Activated T-cell treated with anti-CD3 and anti-CD28 coated beads, Interleukin-2, amount 50 U/mL, for 4 hours (primary cell): ENCODE data around the gene ZIM2. TPM values are rescaled to one million over a fixed set of nuclear protein-coding genes. Genes with fewer than 3 reads are reported as not detected.
A peak's percentile ranks its signal among the peaks of the same experiment; 100 is the strongest.

Source experiments
- ATAC-seq, 2 donors: fragments of 200-7000 bp; cut with Tn5 transposase; one replicate each; pipeline ENCODE4 v1.10.0; 2021
- DNase-seq: peaks from one replicate; pipeline ENCODE4 v3.0.0-alpha.2; 2020
- H3K27me3 Mint-ChIP-seq: one replicate; pipeline ENCODE4 v1.8.0; 2021; ENCODE audit warnings: low read depth, mixed read lengths
- H3K36me3 Mint-ChIP-seq: one replicate; pipeline ENCODE4 v1.8.0; 2022; ENCODE audit warnings: mixed read lengths; ENCODE audit not compliant: insufficient read depth
- H3K4me1 Mint-ChIP-seq: one replicate; pipeline ENCODE4 v1.8.0; 2021; ENCODE audit warnings: low read depth, mixed read lengths
- H3K4me3 Mint-ChIP-seq: one replicate; pipeline ENCODE4 v1.8.0; 2021; ENCODE audit warnings: mild to moderate bottlenecking, moderate library complexity, mixed read lengths
- H3K9me3 Mint-ChIP-seq: one replicate; pipeline ENCODE4 v1.8.0; 2021; ENCODE audit warnings: mixed read lengths
- total RNA-seq, 3 donors: library from RNA; stranded (reverse); gene quantifications; one replicate each; pipeline ENCODE4 v1.2.1, GENCODE V29; 2021

The ZIM2 gene
- total RNA-seq, 3 donors from 2014 or later = not detected

DNA sequence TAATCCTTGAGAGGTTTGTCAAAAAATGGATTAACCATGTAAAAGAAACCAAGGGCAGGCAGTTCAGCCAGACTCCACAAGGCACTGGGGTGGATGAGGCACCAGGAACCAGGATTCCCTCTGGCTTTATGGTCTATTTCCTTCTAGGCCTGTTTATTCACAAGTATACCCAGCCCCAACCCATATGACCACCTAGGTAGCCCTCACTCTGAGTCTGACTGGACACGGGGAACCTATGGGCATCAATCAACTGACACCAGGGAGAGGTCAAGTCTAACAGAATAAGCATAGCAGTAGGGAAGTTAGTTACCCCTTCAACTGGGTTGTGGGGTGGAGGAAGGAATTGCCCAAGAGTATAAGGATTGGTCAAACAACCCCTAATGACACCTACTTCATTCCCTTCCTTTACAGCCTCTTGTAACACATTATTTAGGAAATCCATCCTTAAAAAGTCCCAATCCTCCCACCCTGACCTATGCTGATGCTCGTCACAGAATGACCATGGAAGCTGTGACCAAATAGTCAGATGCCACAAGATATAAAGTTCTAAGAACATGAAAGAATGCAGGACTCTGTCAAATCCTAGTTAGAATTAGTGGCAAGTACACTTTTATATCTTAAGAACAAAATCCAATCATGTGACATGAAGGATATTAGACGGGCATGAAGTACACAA is 31.7 kb downstream of the ZIM2 start:
- no peak for ATAC-seq
- DNase-seq = no peak
- Mint-ChIP-seq H3K27me3 (no peaks in the 10 kb centered on the region), H3K4me1 (no peaks in the 10 kb centered on the region), H3K36me3 (no peaks in the 10 kb centered on the region), H3K9me3 (peaks cover 36% of the 10 kb centered on the region), H3K4me3 (no peak overlapping the region)

DNA sequence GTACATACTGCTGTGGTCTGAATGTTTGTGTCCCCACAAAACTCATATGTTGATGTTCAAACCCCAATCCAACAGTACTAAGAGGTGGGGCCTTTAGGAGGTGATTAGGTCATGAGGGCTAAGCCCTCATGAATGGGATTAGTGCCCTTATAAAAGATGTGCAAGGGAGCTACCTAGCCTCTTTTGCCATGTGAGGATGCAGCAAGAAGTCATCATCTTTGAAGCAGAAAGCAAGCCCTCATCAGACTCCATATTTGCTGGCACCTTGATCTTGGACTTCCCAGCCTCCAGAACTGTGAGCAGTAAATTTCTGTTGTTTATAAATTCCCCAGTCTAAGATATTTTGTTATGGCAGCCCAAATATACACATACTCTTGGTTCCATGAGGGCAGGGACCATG is 33.9 kb downstream of the ZIM2 start:
- H3K4me3 Mint-ChIP-seq = no peak overlapping the region
- ATAC-seq = no peak
- peaks cover 32% of the 10 kb centered on the region for H3K9me3 Mint-ChIP-seq

DNA sequence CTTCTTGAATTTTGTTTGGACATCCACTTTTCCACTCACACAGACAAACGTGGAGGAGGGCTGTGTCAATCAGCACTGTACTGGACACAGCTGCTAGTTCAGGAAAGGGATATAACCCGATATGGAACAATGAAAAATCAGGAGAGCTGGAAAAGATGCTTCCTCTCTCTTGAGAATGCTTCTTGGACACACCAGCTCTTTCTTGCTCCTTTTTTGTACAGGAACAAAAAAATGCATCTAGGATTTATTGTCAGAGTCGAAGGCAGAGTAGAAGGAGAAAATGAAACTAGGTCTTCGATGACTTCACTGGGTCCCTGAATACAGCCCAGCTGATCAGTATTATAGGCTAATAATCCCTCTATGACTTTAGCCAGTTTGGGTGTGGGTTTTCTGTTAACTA is 62.2 kb downstream of the ZIM2 start:
- DNase-seq (no peak), ATAC-seq (no peak)
- Mint-ChIP-seq H3K27me3 (no peaks in the 10 kb centered on the region), H3K4me3 (no peak overlapping the region), H3K4me1 (no peaks in the 10 kb centered on the region), H3K9me3 (peaks cover 52% of the 10 kb centered on the region), H3K36me3 (no peaks in the 10 kb centered on the region)

More for the DNA sequence above, 33.9 kb downstream of the ZIM2 start:
- no peak for DNase-seq
- Mint-ChIP-seq H3K4me1 (no peaks in the 10 kb centered on the region), H3K27me3 (no peaks in the 10 kb centered on the region), H3K36me3 (no peaks in the 10 kb centered on the region)

DNA sequence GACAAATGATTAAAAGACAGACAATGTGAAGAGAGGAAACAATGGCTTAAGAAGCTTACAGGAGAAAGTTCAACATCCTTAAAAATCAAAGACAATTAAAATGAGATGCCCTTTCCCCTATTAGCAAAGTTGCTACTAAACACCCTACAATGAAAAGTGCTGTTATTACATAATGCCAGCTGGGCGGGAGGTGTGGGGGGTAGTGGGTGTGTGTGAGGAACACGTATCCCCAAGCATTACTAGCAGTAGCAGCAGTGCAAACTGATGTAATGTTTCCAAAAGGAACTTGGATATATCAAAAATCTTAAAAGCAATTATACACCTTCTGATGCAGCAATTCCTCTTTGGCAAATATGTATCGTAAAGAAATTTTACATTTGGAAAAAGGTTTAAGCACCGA is 70.9 kb downstream of the ZIM2 start:
- Mint-ChIP-seq H3K36me3 (peaks cover 7% of the 10 kb centered on the region), H3K4me3 (no peak overlapping the region), H3K4me1 (peaks cover 10% of the 10 kb centered on the region), H3K27me3 (peaks cover 2% of the 10 kb centered on the region), H3K9me3 (peaks cover 41% of the 10 kb centered on the region)
- no peak for ATAC-seq
- no peak for DNase-seq

DNA sequence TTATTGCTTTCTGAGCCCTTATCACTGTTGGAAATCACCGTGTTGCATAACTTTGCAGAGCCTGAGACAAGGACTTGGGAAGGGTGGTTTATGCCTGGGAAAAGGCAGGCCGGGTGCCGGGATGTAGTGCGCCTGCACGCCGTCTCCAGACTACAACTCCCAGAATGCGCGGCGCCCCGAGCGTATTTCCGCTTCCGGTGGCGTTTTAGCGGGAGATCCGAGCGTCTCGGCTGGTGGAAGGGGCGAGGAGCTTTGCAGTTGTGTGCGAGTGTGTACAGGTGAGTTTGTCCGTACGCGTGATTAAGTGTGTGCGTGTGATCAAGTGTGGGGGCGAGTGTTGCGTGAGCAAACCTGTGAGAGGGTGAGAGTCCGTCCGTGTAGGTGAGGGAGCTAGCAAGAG is 75.4 kb downstream of the ZIM2 start:
- Mint-ChIP-seq H3K4me3 (peak overlapping the region; percentile 55), H3K27me3 (peaks cover 2% of the 10 kb centered on the region), H3K36me3 (peaks cover 7% of the 10 kb centered on the region), H3K9me3 (peaks cover 49% of the 10 kb centered on the region), H3K4me1 (peaks cover 10% of the 10 kb centered on the region)
- DNase-seq (no peak), ATAC-seq (no peak)

DNA sequence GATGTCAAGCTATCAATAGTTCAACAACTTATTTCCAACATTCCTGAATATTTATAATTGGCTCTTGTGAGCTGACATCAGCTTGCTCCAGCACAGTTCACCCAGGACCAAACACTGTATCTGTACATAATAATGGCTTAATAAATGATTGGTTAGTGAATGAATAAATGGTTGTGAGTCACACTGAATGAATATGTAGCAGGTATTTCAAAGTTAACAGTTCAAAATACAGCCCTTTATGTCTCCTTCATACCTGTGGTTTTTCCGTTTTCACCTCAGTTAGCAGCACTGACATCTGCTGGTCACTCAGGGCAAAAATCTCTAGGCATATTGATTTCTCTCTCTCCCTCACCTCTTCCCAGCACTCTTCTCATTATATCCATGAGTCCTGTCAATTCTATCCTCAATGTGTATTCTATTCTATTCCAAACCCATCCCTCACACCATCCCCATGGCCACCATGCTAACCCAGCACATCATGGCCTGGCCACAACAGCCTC is 76.3 kb downstream of the ZIM2 start:
- H3K9me3 Mint-ChIP-seq = peaks cover 55% of the 10 kb centered on the region
- ATAC-seq (no peak), DNase-seq (no peak)
- H3K4me3 Mint-ChIP-seq = no peak overlapping the region
- peaks cover 10% of the 10 kb centered on the region for H3K4me1 Mint-ChIP-seq
- H3K36me3 Mint-ChIP-seq = peaks cover 7% of the 10 kb centered on the region
- peaks cover 2% of the 10 kb centered on the region for H3K27me3 Mint-ChIP-seq

DNA sequence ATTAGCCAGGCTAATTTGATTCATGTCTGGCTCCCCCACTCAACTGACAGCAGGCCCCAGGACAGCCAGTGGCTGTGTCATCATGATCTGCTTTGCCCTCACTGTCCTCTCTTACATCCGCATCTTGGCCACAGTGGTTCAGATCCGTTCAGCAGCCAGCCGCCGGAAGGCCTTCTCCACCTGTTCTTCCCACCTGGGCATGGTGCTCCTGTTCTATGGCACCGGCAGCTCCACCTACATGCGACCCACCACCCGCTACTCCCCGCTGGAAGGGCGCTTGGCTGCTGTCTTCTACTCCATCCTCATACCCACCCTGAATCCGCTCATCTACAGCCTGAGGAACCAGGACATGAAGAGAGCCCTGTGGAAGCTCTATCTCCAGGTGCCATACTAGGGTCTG is 79.7 kb downstream of the ZIM2 start:
- Mint-ChIP-seq H3K9me3 (peaks cover 63% of the 10 kb centered on the region), H3K4me1 (peaks cover 10% of the 10 kb centered on the region), H3K27me3 (peaks cover 2% of the 10 kb centered on the region), H3K36me3 (peaks cover 6% of the 10 kb centered on the region), H3K4me3 (no peak overlapping the region)
- ATAC-seq = no peak
- DNase-seq = no peak

DNA sequence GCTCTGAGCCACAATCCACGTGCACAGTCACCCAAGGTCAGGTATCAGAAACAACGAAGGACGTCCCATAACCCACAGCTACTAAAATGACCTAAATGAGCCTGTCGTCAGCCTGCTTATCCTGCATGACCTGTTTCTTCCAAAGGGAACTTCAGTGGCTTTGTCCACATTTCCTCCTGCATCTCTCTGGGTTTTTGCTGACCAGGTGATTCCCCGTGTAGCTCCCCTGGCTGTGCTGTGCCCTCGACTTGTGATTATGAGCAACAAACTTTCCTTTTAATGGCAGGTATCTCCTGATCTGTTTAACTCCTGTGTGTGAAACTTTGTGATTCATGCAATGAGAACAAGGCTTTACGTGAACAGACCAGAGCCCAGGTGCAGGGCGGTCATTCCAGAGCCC is 81.0 kb downstream of the ZIM2 start:
- H3K4me3 Mint-ChIP-seq = no peak overlapping the region
- DNase-seq = no peak
- H3K36me3 Mint-ChIP-seq = peaks cover 2% of the 10 kb centered on the region
- no peak for ATAC-seq
- H3K9me3 Mint-ChIP-seq = peaks cover 61% of the 10 kb centered on the region
- no peaks in the 10 kb centered on the region for H3K4me1 Mint-ChIP-seq
- H3K27me3 Mint-ChIP-seq = no peaks in the 10 kb centered on the region

DNA sequence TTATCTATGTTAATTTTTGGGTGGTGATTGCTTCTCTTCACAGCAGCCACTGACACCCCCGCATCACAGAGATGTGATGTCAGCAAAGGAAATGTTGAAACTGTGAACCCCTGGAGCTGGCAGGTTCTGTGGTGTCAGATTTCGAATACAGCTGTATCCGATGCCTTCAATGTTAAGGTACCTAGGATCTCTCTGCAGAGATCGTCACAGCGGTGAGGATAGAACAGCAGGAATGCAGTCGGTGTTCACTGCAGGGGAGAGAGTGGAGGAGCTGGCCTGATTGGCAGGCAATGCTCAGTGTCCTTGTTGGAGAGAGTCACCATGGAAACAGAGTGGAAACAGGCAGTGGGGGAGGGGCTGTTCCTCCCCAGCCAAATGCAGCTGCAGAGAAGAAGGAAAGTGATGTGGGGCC is 89.4 kb downstream of the ZIM2 start:
- Mint-ChIP-seq H3K9me3 (peaks cover 42% of the 10 kb centered on the region), H3K4me1 (no peaks in the 10 kb centered on the region), H3K4me3 (no peak overlapping the region), H3K27me3 (no peaks in the 10 kb centered on the region), H3K36me3 (no peaks in the 10 kb centered on the region)
- DNase-seq = no peak
- ATAC-seq = no peak

DNA sequence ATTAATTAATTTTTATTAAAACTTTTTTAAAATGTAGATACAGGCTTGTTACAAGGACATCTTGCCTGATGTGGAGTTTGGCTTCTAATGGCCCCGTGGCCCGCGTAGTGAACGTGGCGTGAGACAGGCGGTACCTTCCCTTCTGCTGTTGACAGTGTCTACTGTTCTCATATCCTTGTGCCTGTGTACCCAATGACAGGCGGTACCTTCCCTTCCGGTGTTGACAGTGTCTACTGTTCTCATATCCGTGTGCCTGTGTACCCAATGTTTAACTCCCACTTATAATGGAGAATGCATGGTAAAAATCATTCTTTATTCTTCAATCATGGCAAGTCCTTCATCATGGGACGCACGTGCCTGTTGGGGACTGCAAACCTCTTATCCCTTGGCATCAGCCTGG is 89.9 kb downstream of the ZIM2 start:
- ATAC-seq (no peak), DNase-seq (no peak)
- H3K4me3 Mint-ChIP-seq = no peak overlapping the region
- H3K4me1 Mint-ChIP-seq = no peaks in the 10 kb centered on the region
- no peaks in the 10 kb centered on the region for H3K36me3 Mint-ChIP-seq
- peaks cover 39% of the 10 kb centered on the region for H3K9me3 Mint-ChIP-seq
- no peaks in the 10 kb centered on the region for H3K27me3 Mint-ChIP-seq

DNA sequence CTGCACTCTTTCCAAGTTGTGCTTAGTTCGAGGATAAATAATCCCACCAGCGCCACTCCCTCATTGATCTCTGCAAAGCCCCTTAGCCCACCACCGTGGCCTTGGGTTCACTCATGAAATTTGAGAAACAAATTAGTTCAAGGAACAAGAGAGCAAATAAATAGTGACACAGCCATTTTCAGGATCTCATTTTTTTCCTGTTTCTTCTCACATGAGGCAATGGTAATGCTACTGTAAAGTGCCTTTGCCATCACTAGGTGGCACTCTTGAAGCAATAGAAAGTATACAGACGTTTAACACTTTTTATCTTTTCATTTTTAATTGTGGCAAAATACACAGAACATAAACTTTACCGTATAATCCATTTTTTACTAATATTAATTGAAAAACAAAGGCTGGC is 92.1 kb downstream of the ZIM2 start:
- H3K27me3 Mint-ChIP-seq = no peaks in the 10 kb centered on the region
- H3K36me3 Mint-ChIP-seq = no peaks in the 10 kb centered on the region
- DNase-seq = no peak
- no peak for ATAC-seq
- H3K4me1 Mint-ChIP-seq = no peaks in the 10 kb centered on the region
- H3K4me3 Mint-ChIP-seq = no peak overlapping the region
- H3K9me3 Mint-ChIP-seq = peaks cover 38% of the 10 kb centered on the region

DNA sequence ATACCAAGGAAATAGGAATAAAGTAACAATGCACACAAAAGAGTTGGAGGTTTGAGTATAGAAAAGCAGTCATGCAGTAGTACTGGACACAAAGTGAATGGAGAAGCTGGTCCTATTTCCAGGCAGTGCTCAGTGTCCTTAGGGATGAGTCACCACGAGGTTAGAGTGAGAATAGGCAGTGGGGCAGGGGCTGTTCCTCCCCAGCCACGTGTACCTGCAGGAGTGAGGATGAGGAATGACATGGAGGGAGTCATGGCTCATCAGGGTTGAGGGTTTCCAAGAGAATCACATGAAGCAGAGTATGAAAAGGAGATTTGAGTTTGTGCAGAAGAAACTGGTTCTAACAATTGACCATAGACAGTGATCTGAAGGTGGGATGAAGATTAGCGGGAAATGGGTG is 94.2 kb downstream of the ZIM2 start:
- ATAC-seq = no peak
- H3K9me3 Mint-ChIP-seq = peaks cover 35% of the 10 kb centered on the region

DNA sequence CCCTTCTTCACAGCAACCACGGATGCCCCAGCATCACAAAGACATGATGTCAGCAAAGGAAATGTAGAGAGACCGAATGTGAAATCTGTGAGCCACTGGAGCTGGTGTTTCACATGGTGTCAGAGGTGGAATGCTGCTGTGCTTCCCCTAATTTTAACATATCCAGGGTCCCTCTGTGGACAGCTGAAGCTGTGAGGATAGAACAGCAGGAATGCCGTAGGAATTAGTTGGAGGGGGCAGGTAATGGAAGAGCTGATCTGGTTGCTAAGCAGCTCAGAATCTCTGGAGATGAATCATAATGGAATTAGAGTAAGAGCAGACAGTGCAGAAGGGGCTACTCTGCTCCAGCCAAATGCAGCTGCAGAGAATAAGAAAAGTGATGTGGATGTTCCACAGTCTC is 100.0 kb downstream of the ZIM2 start:
- no peaks in the 10 kb centered on the region for H3K4me1 Mint-ChIP-seq
- H3K36me3 Mint-ChIP-seq = no peaks in the 10 kb centered on the region
- no peaks in the 10 kb centered on the region for H3K27me3 Mint-ChIP-seq
- H3K4me3 Mint-ChIP-seq = no peak overlapping the region
- peaks cover 36% of the 10 kb centered on the region for H3K9me3 Mint-ChIP-seq
- DNase-seq (no peak), ATAC-seq (no peak)

More for the DNA sequence above, 94.2 kb downstream of the ZIM2 start:
- no peak for DNase-seq
- Mint-ChIP-seq H3K27me3 (no peaks in the 10 kb centered on the region), H3K4me3 (no peak overlapping the region), H3K4me1 (no peaks in the 10 kb centered on the region), H3K36me3 (no peaks in the 10 kb centered on the region)

DNA sequence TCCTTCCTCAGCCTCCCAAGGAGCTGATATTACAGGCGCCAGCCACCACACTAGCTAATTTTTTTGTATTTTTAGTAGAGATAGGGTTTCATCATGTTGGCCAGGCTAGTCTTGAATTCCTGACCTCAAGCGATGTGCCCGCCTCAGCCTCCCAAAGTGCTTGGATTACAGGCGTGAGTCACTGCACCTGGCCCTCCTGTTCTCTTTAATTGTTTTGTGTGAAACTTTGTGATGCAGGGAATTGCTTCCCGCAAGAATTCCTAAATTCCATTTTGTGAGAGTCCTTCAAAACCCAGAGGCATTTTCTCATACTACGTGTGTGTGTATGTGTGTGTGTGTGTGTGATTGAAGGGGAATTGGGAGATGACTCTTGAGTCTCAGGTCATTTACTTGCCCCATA is 104.0 kb downstream of the ZIM2 start:
- no peak for DNase-seq
- H3K9me3 Mint-ChIP-seq = peaks cover 45% of the 10 kb centered on the region
- no peak for ATAC-seq
- H3K27me3 Mint-ChIP-seq = no peaks in the 10 kb centered on the region
- H3K4me3 Mint-ChIP-seq = no peak overlapping the region
- no peaks in the 10 kb centered on the region for H3K4me1 Mint-ChIP-seq
- H3K36me3 Mint-ChIP-seq = no peaks in the 10 kb centered on the region

DNA sequence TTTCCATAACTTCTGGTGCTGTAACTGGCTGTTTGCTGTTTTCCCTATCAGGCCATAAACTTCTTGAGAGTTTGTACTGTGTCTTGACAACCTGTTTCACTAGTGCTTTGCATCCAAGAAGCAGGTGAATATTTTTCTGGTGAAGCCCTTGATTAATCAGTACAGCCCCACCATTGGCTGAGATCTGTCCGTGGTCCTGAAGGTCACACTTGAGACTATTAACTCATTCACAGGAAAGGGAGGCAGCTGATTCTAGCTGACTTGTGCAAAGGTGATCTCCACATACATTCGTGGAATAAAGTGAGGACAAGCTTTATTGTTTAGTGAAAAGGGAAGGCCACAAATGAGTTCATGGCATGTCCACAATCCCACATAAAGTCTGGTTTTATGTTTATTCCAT is 107.5 kb downstream of the ZIM2 start:
- H3K36me3 Mint-ChIP-seq = no peaks in the 10 kb centered on the region
- DNase-seq (no peak), ATAC-seq (no peak)
- no peaks in the 10 kb centered on the region for H3K27me3 Mint-ChIP-seq
- H3K9me3 Mint-ChIP-seq = peaks cover 50% of the 10 kb centered on the region
- no peak overlapping the region for H3K4me3 Mint-ChIP-seq
- no peaks in the 10 kb centered on the region for H3K4me1 Mint-ChIP-seq
